NCI-H345 treated with DMSO at 0.1 percent for 48 hours (cell line): ENCODE measurements around the gene BIN1.

Experiments used
- DNase-seq: peaks from one replicate; lab custom pipeline; 2025; ENCODE audit not compliant: unreplicated experiment; lab: John Stamatoyannopoulos, UW

BIN1 gene

DNA sequence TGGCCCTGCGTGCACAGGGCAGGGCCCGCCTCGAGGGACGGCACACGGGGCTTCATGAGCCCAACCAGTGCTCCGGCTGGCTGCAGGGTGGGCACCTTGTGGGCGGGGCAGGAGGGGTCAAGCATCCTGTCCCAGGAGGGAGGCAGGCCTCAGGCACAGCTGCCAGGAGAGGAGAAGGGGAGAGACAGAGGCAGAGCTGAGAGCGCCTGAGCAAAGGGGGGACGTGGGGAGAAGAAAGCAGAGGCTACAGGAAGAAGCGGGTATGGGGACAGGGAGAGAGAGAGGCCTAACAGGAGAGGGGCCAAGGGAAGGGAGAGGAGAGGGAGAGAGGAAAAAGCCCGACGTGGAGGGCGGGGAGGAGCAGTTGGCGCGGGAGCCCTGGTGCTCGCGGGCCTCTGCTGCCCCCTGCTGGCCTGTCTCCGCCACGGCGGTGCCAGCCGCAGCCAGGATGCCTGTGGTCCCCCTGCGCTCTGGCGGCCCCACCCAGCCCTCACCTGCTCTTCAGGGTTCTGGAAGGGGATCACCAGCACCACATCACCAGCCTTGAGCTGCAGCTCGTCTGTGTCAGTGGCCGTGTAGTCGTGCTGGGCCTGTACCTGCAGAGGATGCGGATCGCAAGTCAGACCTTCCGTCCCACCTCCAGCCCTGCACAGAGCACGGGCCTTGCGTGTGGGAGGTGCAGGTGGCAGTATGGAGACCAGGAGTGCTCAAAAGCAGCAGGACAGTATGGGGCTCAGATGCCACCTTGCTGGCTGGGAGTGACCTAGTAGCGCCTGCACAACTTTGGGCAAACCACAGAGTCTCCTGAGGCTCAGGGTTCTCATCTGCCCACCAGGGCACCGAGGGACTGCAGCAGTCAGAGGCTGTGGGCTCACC is 56.8 kb downstream of the BIN1 start:
- DNase-seq, result peak; percentile 35

DNA sequence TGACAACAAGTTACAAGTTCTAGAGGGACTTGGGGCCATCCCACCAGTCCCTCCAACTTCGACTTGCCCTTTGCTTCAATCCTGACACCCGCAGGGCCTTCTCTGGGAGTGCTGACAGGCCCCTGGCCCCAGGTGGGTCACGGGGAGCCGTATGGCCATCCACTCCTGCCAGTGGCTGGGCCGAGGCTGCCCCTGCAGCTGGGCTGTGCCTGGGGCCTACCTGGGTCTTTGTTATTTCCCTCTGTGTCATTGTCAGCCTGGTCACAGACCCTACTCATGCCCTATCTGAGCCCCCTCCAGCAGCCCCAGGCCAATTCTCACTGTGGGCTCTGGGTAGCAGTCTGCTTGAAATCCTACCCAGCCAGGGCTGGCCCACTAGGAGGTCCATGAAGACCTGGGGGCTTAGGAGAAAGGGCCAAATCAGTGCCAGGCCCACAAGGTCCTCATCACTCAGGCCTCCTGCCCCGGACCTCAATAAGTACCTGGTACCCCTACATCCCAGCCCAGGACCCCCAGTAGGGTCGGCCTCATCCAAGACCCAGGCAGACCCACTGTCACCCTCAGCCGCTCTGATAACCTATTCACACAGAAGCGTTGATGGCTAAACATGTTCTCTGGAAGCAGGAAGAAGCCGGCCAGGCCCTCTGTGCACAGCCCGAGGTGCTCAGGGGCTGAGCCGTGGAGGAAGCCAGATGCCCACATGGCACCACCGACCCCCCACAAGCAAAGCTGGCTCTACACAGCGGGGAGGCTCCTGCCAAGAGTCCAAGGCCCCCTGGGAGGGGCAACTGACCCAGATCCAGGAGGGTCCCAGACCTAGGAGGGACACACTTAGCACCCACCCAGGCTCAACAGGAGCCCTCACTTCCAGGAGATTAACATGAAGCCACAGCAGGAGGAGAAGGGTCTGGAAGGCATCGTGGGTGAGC is 57.7 kb downstream of the BIN1 start:
- no peak for DNase-seq

DNA sequence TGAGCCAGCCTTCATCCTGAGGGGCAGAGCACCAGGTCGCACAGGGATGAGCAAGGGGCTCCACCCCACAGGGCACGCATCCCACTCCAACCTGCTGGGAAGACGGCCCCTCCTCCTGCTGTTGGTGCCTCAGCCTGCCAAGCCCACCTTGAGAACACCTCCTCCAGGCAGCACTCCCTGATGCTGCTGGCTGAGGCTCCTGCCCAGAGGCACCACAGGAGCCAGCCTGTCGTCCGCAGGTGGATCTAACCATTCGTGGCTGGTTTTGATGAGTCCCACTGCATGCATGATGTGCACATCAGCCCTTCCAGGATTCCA is 58.4 kb downstream of the BIN1 start:
- DNase-seq, result no peak

DNA sequence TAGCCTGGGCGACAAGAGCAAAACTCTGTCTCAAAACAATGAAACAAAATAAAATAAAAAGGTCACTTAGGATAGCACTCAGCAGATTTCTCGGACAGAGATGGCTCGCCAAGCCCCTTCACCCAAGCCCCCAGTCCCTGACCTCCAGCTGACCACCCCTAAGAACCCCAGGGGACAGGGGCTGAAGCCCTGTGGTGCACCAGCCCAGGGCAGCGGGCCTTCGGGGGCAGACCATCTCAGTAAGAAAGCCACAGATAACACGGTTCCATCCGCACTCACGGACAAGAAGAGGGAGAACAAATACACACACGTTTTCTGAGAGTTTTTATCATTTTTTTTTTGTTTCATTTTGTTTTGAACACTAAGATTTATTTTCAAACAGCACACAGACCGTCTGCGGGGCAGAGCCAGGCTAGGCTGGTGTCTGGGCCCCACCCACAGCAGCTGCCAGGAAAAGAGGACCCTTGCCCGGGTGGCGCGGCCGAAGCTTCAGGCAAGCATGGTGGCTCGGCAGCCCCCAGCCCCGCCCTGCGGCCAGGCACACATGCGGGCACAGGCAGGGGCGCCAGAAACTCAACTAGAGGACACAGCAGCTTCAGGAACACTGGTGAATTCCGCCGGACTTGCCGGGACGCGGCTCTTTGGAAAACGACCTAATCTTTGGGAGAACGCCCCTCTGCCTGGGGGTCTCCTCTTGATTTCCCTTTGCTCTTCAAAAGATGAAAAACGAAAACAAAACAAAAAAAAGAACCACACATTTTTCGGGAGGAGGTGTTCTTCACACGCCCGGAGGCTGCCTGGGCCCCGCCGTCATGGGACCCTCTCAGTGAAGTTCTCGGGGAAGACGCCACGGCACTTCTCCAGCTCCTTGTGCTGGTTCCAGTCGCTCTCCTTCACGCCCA is 59.0 kb downstream of the BIN1 start:
- no peak for DNase-seq

DNA sequence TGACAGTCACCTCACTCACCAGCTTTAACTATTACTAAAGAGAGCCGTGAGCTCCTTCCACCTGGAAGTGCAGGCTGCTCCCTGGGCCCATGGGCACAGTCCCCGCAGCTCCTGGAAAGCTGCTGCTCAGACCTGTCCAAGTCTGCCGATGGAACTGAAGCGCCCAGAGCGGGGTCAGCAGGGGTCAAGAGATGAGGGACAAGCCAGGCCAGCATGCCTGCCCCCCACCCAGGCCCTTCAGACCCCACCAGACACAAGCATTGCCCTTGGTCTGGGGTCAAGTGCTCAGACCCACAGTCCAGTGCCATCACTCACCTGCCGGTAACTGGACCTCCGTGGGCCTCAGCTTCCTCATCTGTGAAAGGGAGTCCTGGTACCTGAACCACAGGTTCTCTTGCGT is 59.9 kb downstream of the BIN1 start:
- DNase-seq, result no peak

DNA sequence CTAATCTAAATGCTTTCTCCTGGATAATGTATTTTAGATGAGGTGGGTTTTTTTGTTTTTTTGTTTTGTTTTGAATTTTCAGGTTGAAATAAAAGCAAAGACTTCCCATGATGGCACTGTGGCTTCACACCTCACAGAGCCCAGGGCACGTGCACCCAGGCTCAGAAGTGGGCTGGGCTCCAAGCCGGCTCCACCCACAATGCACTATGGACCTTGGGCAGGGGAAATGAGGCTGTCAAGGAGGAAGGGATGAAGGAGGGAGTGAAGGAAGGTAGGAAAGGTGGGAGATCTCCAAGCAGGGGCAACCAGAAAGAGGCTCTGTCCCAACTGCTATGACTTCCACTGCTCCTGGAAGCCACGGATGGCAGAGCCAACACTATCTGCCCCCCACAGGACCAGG is 60.4 kb downstream of the BIN1 start:
- no peak for DNase-seq

DNA sequence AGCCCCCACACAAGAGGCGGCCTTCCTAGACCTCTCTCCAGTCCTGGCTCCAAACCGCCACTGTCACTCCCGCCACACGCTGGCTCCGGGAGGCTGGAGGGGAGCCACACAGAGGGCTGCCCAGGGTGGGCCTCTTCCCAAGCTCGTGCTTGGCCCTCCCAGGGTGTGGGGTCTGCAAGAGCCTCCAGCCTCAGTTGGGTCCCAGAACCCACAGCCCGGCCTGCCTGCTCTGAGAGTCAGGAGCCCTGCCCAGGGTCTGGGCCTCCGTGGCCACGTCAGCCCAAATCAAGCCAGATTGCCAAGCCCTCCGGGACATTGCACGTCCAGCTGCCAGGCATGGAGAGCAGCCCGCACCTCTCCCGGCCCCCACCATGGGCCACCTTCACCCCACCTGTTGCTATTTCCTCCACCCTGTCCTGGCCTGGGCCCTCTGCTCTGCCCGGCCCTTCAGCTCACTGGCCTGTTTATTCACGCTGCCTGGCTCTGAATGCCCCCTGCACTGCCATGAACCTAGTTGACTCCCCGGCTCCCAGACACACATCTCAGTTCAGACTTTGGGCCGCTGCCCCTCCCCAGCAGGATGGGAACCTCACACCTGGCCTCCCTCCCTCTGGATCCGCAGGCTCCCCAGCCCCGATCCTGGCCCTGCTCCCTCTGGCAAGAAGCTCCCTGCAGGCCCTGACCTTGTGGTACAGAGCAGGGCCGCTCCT is 61.0 kb downstream of the BIN1 start:
- DNase-seq, result no peak

DNA sequence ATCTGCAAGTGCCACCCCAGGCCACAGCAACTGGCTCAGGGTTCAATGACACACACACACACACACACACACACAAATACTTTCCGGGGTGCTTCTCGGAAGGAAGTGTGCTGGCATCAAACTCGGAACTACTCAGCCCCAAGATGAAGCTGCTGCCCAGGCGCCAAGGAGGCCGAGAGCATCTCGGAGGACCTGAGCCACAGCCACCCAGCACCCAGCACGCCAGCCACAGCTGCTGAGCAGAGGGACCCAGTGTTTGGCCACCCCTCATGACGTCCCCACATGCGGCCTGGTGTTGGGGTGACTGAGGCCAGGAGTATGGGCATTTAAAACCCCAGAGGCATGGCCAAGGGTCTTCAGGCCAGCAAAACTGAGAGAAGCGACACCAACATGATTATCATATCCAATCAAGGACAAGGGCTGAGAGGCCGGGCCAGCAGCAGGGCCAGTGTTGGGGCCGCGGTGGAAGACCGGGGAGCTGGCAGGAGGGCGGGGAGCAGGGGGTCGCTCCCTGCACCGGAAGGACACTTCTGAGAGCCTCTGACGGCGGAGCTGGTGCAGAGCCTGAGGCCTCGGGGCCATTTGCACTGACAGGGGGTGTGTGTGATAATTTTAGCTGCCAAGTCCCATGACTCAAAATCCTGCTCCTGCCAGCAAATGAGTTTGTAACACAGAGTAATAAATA is 61.8 kb downstream of the BIN1 start:
- DNase-seq, result no peak

DNA sequence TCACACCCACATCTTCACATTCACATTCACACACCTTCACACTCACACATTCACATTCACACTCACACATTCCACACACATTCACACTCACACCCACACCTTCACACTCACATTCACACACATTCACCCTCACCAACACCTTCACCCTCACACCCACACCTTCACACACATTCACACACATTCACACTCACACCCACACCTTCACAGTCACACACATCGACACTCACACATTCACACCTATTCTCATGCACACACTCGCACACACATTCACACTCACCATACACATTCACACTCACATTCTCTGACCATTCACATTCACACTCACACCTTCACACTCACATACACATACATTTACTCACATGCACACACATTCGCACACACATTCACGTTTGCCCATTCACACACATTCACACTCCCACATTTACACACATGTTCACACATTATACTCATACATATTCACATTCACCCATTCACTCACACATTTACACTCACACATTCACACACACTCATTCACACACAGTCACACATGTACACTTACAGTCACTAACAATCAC is 62.7 kb downstream of the BIN1 start:
- no peak for DNase-seq

DNA sequence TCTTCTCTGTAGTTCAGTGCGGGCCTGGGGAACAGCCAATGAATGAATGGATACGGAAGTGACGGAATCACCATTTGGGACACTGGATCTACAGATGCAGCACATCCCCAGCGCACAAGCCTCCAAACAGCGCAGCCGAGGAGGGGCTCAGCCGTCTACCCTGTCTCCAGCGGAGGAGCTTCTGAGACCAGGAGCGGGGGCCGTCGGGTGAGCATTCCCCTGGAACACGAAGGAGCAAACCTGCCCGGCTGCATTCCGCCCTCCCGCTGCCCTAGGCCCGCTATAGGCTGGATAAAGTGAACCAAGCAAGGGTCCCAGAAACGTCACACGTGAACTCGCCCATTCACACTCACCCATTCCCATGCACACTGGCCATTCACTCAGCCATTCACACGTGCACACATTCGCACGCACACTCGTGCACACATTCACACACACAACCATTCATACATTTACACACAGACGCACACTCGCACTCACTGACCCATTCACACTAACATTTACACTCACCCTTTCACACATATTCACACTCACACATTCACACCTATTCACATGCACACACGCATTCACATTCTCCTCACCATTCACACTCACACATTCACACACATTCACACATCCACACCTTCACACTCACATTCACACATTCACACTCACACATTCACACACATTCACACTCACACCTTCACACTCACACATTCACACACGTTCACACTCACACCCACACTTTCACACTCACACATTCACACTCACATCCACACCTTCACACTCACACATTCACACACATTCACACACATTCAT is 63.4 kb downstream of the BIN1 start:
- no peak for DNase-seq

DNA sequence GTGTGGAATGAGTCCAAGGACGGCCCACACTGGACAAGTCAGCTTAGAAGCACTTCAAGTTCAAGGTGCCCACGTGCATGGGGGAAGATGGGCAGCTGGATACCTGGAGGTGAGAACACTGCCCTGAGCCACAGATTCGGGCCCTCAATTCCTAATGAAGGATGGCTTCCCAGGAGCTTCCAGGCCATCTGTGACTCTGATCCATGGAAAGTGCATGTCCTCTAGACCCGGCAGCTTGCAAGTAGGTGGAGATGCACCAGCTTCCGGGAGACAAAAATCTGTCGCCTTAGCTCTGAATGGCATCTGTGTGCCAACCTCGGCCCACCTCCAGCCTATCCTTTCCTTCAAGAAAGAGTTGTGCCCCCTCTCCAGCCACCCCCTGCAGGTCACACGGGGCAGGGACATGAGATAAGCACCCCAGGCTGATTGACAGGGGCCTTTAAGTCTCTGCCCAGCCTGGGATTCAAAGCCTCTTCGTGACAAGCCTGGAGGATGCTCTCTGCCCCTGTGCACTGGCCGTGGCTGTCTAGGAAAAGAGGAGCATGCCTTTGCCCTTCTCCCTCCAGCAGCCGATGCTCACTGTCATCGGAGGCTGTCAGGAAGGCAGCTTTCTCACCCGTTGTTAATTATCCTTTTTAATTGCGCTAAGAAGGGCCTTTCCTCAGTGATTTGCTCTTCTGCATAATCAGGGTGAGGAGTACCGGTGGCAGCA is 65.5 kb downstream of the BIN1 start:
- DNase-seq, result no peak

DNA sequence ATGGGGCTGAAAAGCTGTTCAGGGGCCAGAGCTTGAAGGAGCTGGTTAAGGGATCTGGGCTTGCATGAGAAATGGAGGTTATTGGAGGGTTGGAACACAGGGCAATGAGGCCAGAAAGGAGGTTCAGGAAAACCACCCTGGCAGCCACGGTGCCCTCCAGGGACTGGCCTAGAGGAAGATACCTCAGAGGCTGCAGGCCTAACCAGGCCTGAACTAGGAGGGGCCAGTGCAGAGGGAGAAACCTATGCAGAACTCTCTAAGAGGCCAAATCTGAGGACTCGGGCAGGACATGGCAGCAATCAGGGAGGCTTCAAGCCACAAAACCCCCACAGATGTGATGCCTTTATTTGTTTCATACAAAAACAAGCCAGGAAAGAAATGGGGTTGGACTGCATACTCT is 66.8 kb downstream of the BIN1 start:
- no peak for DNase-seq

DNA sequence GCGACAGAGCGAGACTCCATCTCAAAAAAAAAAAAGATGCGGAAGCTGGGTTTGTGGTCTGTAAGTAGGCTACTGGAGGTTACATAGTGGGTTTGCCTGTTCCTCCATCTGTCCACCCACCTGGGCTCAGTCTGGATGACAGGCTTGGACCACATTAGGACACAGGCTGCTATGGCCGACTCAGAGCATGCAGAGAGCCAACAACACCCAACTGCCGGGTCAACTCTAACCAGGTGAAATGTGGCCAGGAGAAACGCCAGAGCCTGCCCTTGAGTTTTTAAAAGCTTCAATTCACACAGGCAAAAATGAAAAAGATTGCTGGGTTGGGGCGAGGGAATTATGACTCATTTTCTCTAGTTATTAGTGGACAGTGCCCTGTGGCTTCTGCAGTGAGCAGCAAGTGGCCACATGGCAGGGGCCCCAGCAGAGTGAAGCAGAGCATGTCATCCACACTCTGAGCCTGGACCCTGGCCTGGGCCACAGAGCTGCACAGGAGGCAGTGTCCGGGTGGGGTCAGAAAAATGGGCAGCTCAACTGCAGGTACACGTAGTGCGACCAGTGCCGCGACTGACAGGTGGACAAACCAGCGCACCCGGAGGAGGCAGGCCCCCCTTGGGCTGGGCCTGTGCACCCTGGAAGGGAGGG is 67.4 kb downstream of the BIN1 start:
- no peak for DNase-seq

DNA sequence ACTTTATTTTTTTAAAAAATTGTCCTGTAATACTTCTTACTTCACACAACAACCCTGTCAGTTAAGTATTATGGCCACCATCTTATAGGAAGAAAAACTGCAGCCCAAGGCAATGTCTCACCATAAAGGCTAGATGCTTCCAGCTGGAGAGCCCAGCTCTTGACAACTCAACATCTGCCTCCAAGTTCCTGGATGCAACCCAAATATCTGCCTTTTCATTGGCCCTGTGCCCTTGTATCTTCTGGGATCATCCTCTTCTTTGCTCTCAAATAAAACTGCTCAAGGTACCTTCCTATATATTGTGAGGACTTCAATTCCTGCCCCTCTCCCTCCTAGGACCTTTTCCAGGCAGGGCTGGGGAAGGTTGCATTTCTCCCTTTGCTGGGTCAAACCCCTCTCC is 69.5 kb downstream of the BIN1 start:
- no peak for DNase-seq

DNA sequence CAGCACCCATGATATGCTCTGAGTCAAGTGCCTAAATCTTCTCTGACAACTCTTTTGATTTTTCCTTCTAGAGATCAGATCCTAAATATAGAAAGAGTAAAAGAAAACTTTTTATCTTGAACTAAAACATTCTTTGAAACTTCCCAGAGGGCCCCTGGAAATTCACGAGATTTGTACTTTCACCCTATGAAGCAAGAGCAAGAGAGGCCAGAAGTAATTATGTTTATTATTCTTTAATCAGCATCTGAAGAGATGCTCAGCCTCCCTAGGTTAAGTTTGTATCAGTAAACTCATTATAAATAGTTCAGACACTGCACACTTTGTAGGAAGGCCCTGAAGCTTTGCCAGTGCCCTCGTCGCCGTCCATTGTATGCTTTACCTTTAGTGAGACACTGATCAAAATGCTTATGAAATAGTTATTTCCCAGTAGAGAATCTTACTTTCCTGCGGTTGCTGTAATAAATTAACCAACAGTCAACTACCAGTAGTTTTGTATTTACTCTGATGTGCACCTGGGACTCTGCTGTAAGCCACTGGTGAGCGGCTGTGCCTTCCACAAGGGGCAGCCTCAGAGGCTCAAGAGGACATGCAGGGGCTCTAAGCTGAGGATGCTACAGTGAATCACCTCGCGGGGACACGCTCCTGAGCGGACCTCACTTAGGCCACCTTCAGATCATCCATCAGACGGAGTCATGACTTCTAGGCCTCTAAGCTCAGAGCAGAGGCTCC is 71.9 kb downstream of the BIN1 start:
- DNase-seq, result no peak

DNA sequence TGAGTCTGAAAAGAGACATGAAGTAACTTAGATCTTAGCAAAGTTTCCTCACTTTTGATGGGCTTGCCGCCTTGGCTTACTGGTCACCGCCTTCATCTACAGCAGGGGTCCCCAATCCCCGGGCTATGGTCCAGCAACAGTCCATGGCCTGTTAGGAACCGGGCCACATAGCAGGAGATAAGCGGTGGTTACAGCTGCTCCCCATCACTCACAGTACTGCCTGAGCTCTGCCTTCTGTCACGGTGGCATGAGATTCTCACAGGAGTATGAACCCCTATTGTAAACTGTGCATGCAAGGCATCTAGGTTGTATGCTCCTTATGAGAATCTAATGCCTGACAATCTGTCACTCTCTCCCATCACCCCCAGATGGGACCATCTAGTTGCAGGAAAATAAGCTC is 72.9 kb downstream of the BIN1 start:
- no peak for DNase-seq

DNA sequence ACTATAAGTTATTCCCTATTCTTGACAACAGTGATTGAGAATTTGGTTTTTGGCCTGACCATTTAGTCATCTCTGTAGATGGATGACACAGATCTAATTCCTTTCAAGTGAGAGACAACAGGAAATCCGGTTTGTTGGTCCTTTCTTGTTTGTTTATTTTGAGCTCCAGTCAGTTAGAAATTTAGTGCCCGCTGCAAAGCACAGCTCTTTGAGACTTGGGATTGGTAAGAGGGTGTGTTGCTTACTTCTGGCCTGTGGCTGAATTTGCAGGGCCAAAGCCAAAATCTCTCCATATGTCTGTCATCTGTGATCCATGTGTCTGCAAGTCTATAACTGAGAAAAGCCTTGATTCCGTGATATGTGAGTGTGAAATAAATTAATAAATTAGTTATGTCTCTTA is 74.3 kb downstream of the BIN1 start:
- DNase-seq, result no peak
